Measurements from ENCODE around the gene ERI3.
A peak's percentile ranks its signal among the peaks of the same experiment; 100 is the strongest.

The ERI3 gene

GRCh38 chr1:44297695-44298400, 57.2 kb downstream of the ERI3 start:
- H3K27me3 Mint-ChIP-seq = no peaks in the 10 kb centered on the region
- H3K36me3 Mint-ChIP-seq (ENCODE audit: insufficient read depth) = peaks cover 13% of the 10 kb centered on the region
- DNase-seq (no peak), ATAC-seq (replicated peaks) (no peak)
- H3K4me3 Mint-ChIP-seq = no peak overlapping the region
- peaks cover 0 to 4% of the 10 kb centered on the region in 2 donors for H3K4me1 Mint-ChIP-seq (ENCODE audit: low read depth in 2 of 2)
- H3K27ac Mint-ChIP-seq = no peak overlapping the region
- no peaks in the 10 kb centered on the region for H3K9me3 Mint-ChIP-seq

GRCh38 chr1:44296806-44297205, 58.3 kb downstream of the ERI3 start:
- Mint-ChIP-seq H3K4me1 (ENCODE audit: low read depth in 2 of 2) (peaks cover 0 to 4% of the 10 kb centered on the region in 2 donors), H3K36me3 (ENCODE audit: insufficient read depth) (peaks cover 8% of the 10 kb centered on the region)
- no peak for DNase-seq

GRCh38 chr1:44296086-44296485, 59.0 kb downstream of the ERI3 start:
- H3K4me3 Mint-ChIP-seq = no peak overlapping the region
- no peaks in the 10 kb centered on the region for H3K9me3 Mint-ChIP-seq

More at GRCh38 chr1:44296806-44297205, 58.3 kb downstream of the ERI3 start:
- H3K4me3 Mint-ChIP-seq = no peak overlapping the region
- H3K9me3 Mint-ChIP-seq = no peaks in the 10 kb centered on the region
- no peak for ATAC-seq (replicated peaks)
- no peak overlapping the region for H3K27ac Mint-ChIP-seq
- no peaks in the 10 kb centered on the region for H3K27me3 Mint-ChIP-seq

GRCh38 chr1:44294588-44295007, 60.5 kb downstream of the ERI3 start:
- ATAC-seq (replicated peaks) = no peak
- no peaks in the 10 kb centered on the region for H3K9me3 Mint-ChIP-seq
- H3K4me3 Mint-ChIP-seq = no peak overlapping the region
- H3K27me3 Mint-ChIP-seq = no peaks in the 10 kb centered on the region
- H3K4me1 Mint-ChIP-seq (ENCODE audit: low read depth in 2 of 2) = peaks cover 0 to 4% of the 10 kb centered on the region in 2 donors
- peak overlapping the region in 1 of 2 donors; percentile 23 for H3K27ac Mint-ChIP-seq
- H3K36me3 Mint-ChIP-seq (ENCODE audit: insufficient read depth) = peaks cover 9% of the 10 kb centered on the region
- no peak for DNase-seq

More at GRCh38 chr1:44296086-44296485, 59.0 kb downstream of the ERI3 start:
- Mint-ChIP-seq H3K27me3 (no peaks in the 10 kb centered on the region), H3K36me3 (ENCODE audit: insufficient read depth) (peaks cover 9% of the 10 kb centered on the region), H3K27ac (no peak overlapping the region), H3K4me1 (ENCODE audit: low read depth in 2 of 2) (peaks cover 0 to 4% of the 10 kb centered on the region in 2 donors)
- ATAC-seq (replicated peaks) (no peak), DNase-seq (no peak)

- peaks cover 0 to 4% of the 10 kb centered on the region in 2 donors for H3K4me1 Mint-ChIP-seq (ENCODE audit: low read depth in 2 of 2)
- ATAC-seq (replicated peaks) = no peak
- peaks cover 9% of the 10 kb centered on the region for H3K36me3 Mint-ChIP-seq (ENCODE audit: insufficient read depth)
- no peaks in the 10 kb centered on the region for H3K27me3 Mint-ChIP-seq
- no peak for DNase-seq
- H3K27ac Mint-ChIP-seq = peak overlapping the region in 1 of 2 donors; percentile 23
- H3K4me3 Mint-ChIP-seq = no peak overlapping the region
- H3K9me3 Mint-ChIP-seq = no peaks in the 10 kb centered on the region
These were observed 61.2 kb downstream of the ERI3 start for GRCh38 chr1:44293761-44294315.

GRCh38 chr1:44292651-44293050, 62.4 kb downstream of the ERI3 start:
- ATAC-seq (replicated peaks) (no peak), DNase-seq (no peak)
- H3K36me3 Mint-ChIP-seq (ENCODE audit: insufficient read depth) = peaks cover 9% of the 10 kb centered on the region
- H3K27me3 Mint-ChIP-seq = no peaks in the 10 kb centered on the region
- H3K9me3 Mint-ChIP-seq = no peaks in the 10 kb centered on the region
- no peak overlapping the region for H3K27ac Mint-ChIP-seq
- no peak overlapping the region for H3K4me3 Mint-ChIP-seq
- peaks cover 0 to 4% of the 10 kb centered on the region in 2 donors for H3K4me1 Mint-ChIP-seq (ENCODE audit: low read depth in 2 of 2)

- DNase-seq = no peak
- ATAC-seq (replicated peaks) = no peak
- H3K27ac Mint-ChIP-seq = no peak overlapping the region
- H3K4me3 Mint-ChIP-seq = no peak overlapping the region
- peaks cover 9% of the 10 kb centered on the region for H3K36me3 Mint-ChIP-seq (ENCODE audit: insufficient read depth)
- H3K27me3 Mint-ChIP-seq = no peaks in the 10 kb centered on the region
- no peaks in the 10 kb centered on the region for H3K9me3 Mint-ChIP-seq
- H3K4me1 Mint-ChIP-seq (ENCODE audit: low read depth in 2 of 2) = peaks cover 0 to 4% of the 10 kb centered on the region in 2 donors
These were observed 64.6 kb downstream of the ERI3 start for GRCh38 chr1:44290250-44291094.

- peaks cover 10% of the 10 kb centered on the region for H3K36me3 Mint-ChIP-seq (ENCODE audit: insufficient read depth)
- ATAC-seq (replicated peaks) = no peak
- H3K27ac Mint-ChIP-seq = no peak overlapping the region
These were observed 65.5 kb downstream of the ERI3 start for GRCh38 chr1:44289530-44289929.

GRCh38 chr1:44288883-44289282, 66.2 kb downstream of the ERI3 start:
- Mint-ChIP-seq H3K27me3 (no peaks in the 10 kb centered on the region), H3K4me1 (ENCODE audit: low read depth in 2 of 2) (peaks cover 0 to 4% of the 10 kb centered on the region in 2 donors), H3K27ac (no peak overlapping the region), H3K36me3 (ENCODE audit: insufficient read depth) (peaks cover 13% of the 10 kb centered on the region), H3K9me3 (no peaks in the 10 kb centered on the region), H3K4me3 (no peak overlapping the region)
- DNase-seq = no peak
- ATAC-seq (replicated peaks) = no peak

More at GRCh38 chr1:44289530-44289929, 65.5 kb downstream of the ERI3 start:
- Mint-ChIP-seq H3K4me3 (no peak overlapping the region), H3K27me3 (no peaks in the 10 kb centered on the region), H3K4me1 (ENCODE audit: low read depth in 2 of 2) (peaks cover 0 to 4% of the 10 kb centered on the region in 2 donors), H3K9me3 (no peaks in the 10 kb centered on the region)
- DNase-seq = no peak

- Mint-ChIP-seq H3K36me3 (ENCODE audit: insufficient read depth) (peaks cover 15% of the 10 kb centered on the region), H3K27me3 (no peaks in the 10 kb centered on the region), H3K9me3 (no peaks in the 10 kb centered on the region), H3K4me3 (no peak overlapping the region), H3K4me1 (ENCODE audit: low read depth in 2 of 2) (peaks cover 4 to 5% of the 10 kb centered on the region in 2 donors), H3K27ac (peak overlapping the region in 1 of 2 donors; percentile 16)
- ATAC-seq (replicated peaks) (no peak), DNase-seq (no peak)
These were observed 70.9 kb downstream of the ERI3 start for GRCh38 chr1:44284184-44284583.

- H3K36me3 Mint-ChIP-seq (ENCODE audit: insufficient read depth) = peaks cover 15% of the 10 kb centered on the region
- no peaks in the 10 kb centered on the region for H3K9me3 Mint-ChIP-seq
- no peak overlapping the region for H3K4me3 Mint-ChIP-seq
- H3K27ac Mint-ChIP-seq = peak overlapping the region in 1 of 2 donors; percentile 33
- ATAC-seq (replicated peaks) (no peak), DNase-seq (no peak)
- no peaks in the 10 kb centered on the region for H3K27me3 Mint-ChIP-seq
- H3K4me1 Mint-ChIP-seq (ENCODE audit: low read depth in 2 of 2) = peaks cover 4 to 5% of the 10 kb centered on the region in 2 donors
These were observed 71.4 kb downstream of the ERI3 start for GRCh38 chr1:44283524-44284173.

GRCh38 chr1:44282704-44283426, 72.2 kb downstream of the ERI3 start:
- peak overlapping the region in 1 of 2 donors; percentile 33 for H3K27ac Mint-ChIP-seq
- H3K36me3 Mint-ChIP-seq (ENCODE audit: insufficient read depth) = peaks cover 15% of the 10 kb centered on the region

More at GRCh38 chr1:44282704-44283426, 72.2 kb downstream of the ERI3 start:
- DNase-seq = no peak
- Mint-ChIP-seq H3K27me3 (no peaks in the 10 kb centered on the region), H3K9me3 (no peaks in the 10 kb centered on the region), H3K4me3 (no peak overlapping the region), H3K4me1 (ENCODE audit: low read depth in 2 of 2) (peaks cover 4 to 5% of the 10 kb centered on the region in 2 donors)
- ATAC-seq (replicated peaks) = no peak
